SU-DHL-6 (cell line): ENCODE data around the gene SDCCAG8.

Experiments used
- H2AFZ ChIP-seq: fragments of 200-600 bp; sonication (generic); 2 replicates; pipeline ENCODE4 v1.6.1; 2014; ENCODE audit warnings: low read depth, mild to moderate bottlenecking, moderate library complexity, mixed read lengths, antibody characterized with exemption, low read length; ENCODE audit not compliant: severe bottlenecking
- H3F3A ChIP-seq: fragments of 200-600 bp; shearing (Covaris generic); 2 replicates; pipeline ENCODE4 v1.6.0; 2016; ENCODE audit warnings: antibody characterized with exemption, mild to moderate bottlenecking; ENCODE audit not compliant: insufficient read depth
- H3K27ac ChIP-seq: fragments of 200-600 bp; sonication (generic); 2 replicates; pipeline ENCODE4 v1.5.1; 2016; ENCODE audit warnings: low read depth, mild to moderate bottlenecking, low read length, moderate library complexity, mixed read lengths
- H3K27me3 ChIP-seq: fragments of 200-600 bp; sonication (generic), shearing (Covaris generic); 2 replicates; pipeline ENCODE4 v1.6.0; 2014; ENCODE audit warnings: mild to moderate bottlenecking, low read length
- H3K36me3 ChIP-seq: fragments of 200-600 bp; sonication (generic); 2 replicates; pipeline ENCODE4 v1.6.1; 2014; ENCODE audit warnings: mild to moderate bottlenecking, low read length, mixed read lengths
- H3K4me2 ChIP-seq: fragments of 300-600, 200-600 bp; shearing (Covaris generic), sonication (generic); 2 replicates; pipeline ENCODE4 v1.6.0; 2014; ENCODE audit warnings: low read length, low read depth, mild to moderate bottlenecking; ENCODE audit not compliant: poor library complexity, severe bottlenecking
- H3K4me3 ChIP-seq: fragments of 200-600 bp; sonication (generic); 2 replicates; pipeline ENCODE4 v1.5.1; 2014; ENCODE audit warnings: antibody characterized with exemption, low read length, mild to moderate bottlenecking, mixed read lengths; ENCODE audit not compliant: insufficient read depth, poor library complexity, severe bottlenecking
- H3K79me2 ChIP-seq: fragments of 200-600 bp; sonication (generic); 2 replicates; pipeline ENCODE4 v1.6.1; 2014; ENCODE audit warnings: mild to moderate bottlenecking, low read length, moderate library complexity; ENCODE audit not compliant: insufficient read depth
- H3K9ac ChIP-seq: fragments of 200-600 bp; sonication (generic); 2 replicates; pipeline ENCODE4 v1.7.0; 2014; ENCODE audit warnings: mild to moderate bottlenecking, low read length
- H3K9me2 ChIP-seq: fragments of 200-600 bp; sonication (generic); replicated peaks from 2 replicates; pipeline ENCODE4 v1.6.1; 2014; ENCODE audit warnings: low read length; ENCODE audit not compliant: insufficient read depth
- H3K9me3 ChIP-seq: fragments of 200-600 bp; sonication (generic); 2 replicates; pipeline ENCODE4 v1.6.1; 2014; ENCODE audit warnings: low read length, mixed read lengths; ENCODE audit not compliant: insufficient read depth
- H4K20me1 ChIP-seq: fragments of 200-600 bp; sonication (generic); 2 replicates; pipeline ENCODE4 v1.6.1; 2014; ENCODE audit warnings: low read depth, mild to moderate bottlenecking, antibody characterized with exemption, low read length, moderate library complexity, mixed read lengths
- CTCF ChIP-seq: fragments of 200-600 bp; sonication (generic); IDR thresholded peaks from one replicate; pipeline ENCODE4 v1.5.1; 2017; ENCODE audit warnings: antibody characterized with exemption, mild to moderate bottlenecking, low read length, moderate library complexity; ENCODE audit not compliant: insufficient read depth, poor library complexity, severe bottlenecking
- EZH2phosphoT487 ChIP-seq: fragments of 200-600 bp; sonication (generic), shearing (Covaris generic); conservative IDR thresholded peaks from 2 replicates; pipeline ENCODE4 v1.6.1; 2018; ENCODE audit warnings: mild to moderate bottlenecking, antibody characterized with exemption, low read length, moderate library complexity, mixed read lengths

SDCCAG8 gene

GRCh38 chr1:243500512-243500911 is 244.7 kb downstream of the SDCCAG8 start:
- TF ChIP-seq EZH2phosphoT487, result no peak
- TF ChIP-seq CTCF, result no peak
- Histone ChIP-seq H3F3A (no peaks in the 10 kb centered on the region), H3K36me3 (no peaks in the 10 kb centered on the region), H3K79me2 (no peaks in the 10 kb centered on the region), H3K9me2 (no peaks in the 10 kb centered on the region), H3K27me3 (no peaks in the 10 kb centered on the region), H3K4me2 (no peak overlapping the region), H2AFZ (no peak overlapping the region), H3K27ac (no peak overlapping the region), H3K9me3 (no peaks in the 10 kb centered on the region), H3K4me3 (no peak overlapping the region), H3K9ac (no peak overlapping the region), H4K20me1 (no peaks in the 10 kb centered on the region)

GRCh38 chr1:243501002-243501401 is 245.2 kb downstream of the SDCCAG8 start:
- TF ChIP-seq CTCF, result no peak
- TF ChIP-seq EZH2phosphoT487, result no peak
- Histone ChIP-seq H3K79me2 (no peaks in the 10 kb centered on the region), H3K27me3 (no peaks in the 10 kb centered on the region), H3K36me3 (no peaks in the 10 kb centered on the region), H3K9me2 (no peaks in the 10 kb centered on the region), H3K9me3 (no peaks in the 10 kb centered on the region), H3K4me3 (no peak overlapping the region), H3K27ac (no peak overlapping the region), H2AFZ (no peak overlapping the region), H3K4me2 (no peak overlapping the region), H3F3A (no peaks in the 10 kb centered on the region), H3K9ac (no peak overlapping the region), H4K20me1 (no peaks in the 10 kb centered on the region)

- TF ChIP-seq EZH2phosphoT487, result no peak
- no peak for TF ChIP-seq CTCF
- H4K20me1 ChIP-seq, result no peaks in the 10 kb centered on the region
- no peak overlapping the region for H3K4me3 ChIP-seq
- no peaks in the 10 kb centered on the region for H3K36me3 ChIP-seq
- H3F3A ChIP-seq, result no peaks in the 10 kb centered on the region
- no peaks in the 10 kb centered on the region for H3K9me3 ChIP-seq
- H3K27ac ChIP-seq, result no peak overlapping the region
- no peak overlapping the region for H3K9ac ChIP-seq
- no peak overlapping the region for H3K4me2 ChIP-seq
- H3K27me3 ChIP-seq, result no peaks in the 10 kb centered on the region
- no peaks in the 10 kb centered on the region for H3K79me2 ChIP-seq
- no peak overlapping the region for H2AFZ ChIP-seq
- no peaks in the 10 kb centered on the region for H3K9me2 ChIP-seq
These were observed 247.3 kb downstream of the SDCCAG8 start for GRCh38 chr1:243503155-243503554.
